ENCODE measurements around the gene BCAM.
"Not testable (repeated sequence)": the region's sequence is repeated elsewhere in the genome, so short reads cannot be mapped to it uniquely, and the experiment has no call there.

Gene BCAM

DNA sequence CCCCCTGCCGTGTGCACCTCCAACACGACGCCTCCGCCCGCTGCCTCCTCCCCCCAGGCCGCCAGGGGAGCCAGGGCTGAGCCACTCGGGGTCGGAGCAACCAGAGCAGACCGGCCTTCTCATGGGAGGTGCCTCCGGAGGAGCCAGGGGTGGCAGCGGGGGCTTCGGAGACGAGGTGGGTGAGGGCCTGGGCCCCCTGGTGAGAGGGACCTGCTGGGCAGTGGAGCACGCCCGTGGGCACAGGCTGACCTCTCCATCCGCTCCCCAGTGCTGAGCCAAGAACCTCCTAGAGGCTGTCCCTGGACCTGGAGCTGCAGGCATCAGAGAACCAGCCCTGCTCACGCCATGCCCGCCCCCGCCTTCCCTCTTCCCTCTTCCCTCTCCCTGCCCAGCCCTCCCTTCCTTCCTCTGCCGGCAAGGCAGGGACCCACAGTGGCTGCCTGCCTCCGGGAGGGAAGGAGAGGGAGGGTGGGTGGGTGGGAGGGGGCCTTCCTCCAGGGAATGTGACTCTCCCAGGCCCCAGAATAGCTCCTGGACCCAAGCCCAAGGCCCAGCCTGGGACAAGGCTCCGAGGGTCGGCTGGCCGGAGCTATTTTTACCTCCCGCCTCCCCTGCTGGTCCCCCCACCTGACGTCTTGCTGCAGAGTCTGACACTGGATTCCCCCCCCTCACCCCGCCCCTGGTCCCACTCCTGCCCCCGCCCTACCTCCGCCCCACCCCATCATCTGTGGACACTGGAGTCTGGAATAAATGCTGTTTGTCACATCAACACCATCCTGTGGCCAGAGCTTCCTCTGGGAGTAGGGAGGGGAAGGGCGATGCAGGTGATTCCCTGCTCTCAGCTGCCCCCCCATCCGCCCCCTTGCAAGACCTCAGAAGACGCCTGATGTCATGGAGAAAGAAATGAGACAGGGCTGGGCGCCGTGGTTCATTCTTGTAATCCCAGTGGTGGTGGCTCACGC is 12.0 kb downstream of the BCAM start:
- intact Hi-C loops (cut with DNase I; ENCODE audit: low total_unique reads), result no loop called here
- TF ChIP-seq, protein P1, sequence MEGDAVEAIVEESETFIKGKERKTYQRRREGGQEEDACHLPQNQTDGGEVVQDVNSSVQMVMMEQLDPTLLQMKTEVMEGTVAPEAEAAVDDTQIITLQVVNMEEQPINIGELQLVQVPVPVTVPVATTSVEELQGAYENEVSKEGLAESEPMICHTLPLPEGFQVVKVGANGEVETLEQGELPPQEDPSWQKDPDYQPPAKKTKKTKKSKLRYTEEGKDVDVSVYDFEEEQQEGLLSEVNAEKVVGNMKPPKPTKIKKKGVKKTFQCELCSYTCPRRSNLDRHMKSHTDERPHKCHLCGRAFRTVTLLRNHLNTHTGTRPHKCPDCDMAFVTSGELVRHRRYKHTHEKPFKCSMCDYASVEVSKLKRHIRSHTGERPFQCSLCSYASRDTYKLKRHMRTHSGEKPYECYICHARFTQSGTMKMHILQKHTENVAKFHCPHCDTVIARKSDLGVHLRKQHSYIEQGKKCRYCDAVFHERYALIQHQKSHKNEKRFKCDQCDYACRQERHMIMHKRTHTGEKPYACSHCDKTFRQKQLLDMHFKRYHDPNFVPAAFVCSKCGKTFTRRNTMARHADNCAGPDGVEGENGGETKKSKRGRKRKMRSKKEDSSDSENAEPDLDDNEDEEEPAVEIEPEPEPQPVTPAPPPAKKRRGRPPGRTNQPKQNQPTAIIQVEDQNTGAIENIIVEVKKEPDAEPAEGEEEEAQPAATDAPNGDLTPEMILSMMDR (IDR thresholded peaks at IDR 0.05), result peak; percentile 28 to 29
- peak; percentile 74 to 96 for DNase-seq
- peak overlapping the region; percentile 82 to 89 for H3K27ac ChIP-seq
- H3K9me3 ChIP-seq, result no peaks in the 10 kb centered on the region
- peaks cover 32 to 48% (median 37%) of the 10 kb centered on the region in 3 donors for H3K36me3 ChIP-seq
- H3K4me3 ChIP-seq, result peak overlapping the region; percentile 27 to 28
- no peaks in the 10 kb centered on the region for H3K27me3 ChIP-seq
- peaks cover 0 to 47% (median 33%) of the 10 kb centered on the region in 4 donors for H3K4me1 ChIP-seq

DNA sequence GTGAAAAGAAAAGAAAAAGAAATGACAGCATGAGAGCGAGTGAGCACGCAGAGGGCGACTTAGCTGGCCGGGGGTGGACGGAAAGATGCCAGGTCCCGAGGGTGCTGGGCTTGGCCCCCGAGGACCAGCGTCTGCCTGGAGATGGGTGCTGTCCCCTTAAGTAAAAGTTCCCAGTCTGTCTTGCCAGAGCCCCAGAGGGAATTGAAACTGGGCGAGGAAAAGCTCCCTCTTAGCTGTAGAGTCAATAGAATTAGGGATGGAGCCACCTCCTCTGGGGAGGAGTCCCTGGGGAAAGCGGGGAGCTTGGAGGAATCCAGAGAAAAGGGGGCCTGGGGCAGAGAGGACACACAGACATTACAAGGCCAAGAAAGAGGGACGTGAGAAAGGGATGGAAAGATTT is 13.3 kb downstream of the BCAM start:
- Histone ChIP-seq H3K36me3 (peaks cover 24 to 35% (median 24%) of the 10 kb centered on the region in 3 donors), H3K4me3 (peak overlapping the region; percentile 18 to 34), H3K9me3 (no peaks in the 10 kb centered on the region), H3K4me1 (peaks cover 0 to 47% (median 33%) of the 10 kb centered on the region in 4 donors), H3K27ac (peak overlapping the region; percentile 82 to 89), H3K27me3 (no peaks in the 10 kb centered on the region)
- intact Hi-C loops (cut with DNase I; ENCODE audit: low total_unique reads), result no loop called here
- TF ChIP-seq, protein P1 (IDR thresholded peaks at IDR 0.05), result no peak
- peak in 1 of 2 donors; percentile 86 for DNase-seq

DNA sequence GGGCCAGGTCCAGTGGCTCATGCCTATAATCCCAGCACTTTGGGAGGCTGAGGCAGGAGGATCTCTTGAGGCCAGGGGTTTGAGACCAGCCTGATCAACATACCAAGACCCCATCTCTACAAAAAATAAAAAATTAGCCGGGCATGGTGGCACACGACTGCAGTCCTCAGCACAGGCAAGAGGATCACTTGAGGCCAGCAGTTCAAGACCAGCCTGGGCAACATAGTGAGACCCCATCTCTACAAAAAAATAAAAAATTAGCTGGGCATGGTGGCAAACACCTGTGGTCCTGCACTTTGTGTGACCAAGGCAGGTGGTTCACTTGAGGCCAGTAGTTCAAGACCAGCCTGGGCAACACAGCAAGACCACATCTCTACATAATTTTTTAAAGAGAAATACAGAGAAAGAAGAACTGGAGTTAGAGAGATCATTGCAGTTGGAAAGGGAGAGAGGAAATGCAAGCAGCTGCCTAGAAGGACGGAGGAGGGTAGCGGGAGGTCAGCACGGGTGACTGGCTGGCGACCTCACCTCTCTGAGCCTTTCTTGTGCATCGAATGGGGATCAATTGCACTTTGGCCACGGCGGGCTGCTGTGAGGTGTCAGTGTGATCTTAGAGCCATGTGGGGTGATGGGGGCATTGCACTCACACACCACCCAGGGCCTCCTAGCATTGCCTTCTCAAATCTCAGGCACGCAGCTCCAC is 13.9 kb downstream of the BCAM start:
- TF ChIP-seq, protein P1 (IDR thresholded peaks at IDR 0.05), result no peak
- DNase-seq, result no peak
- Histone ChIP-seq H3K27ac (peak overlapping the region; percentile 82 to 89), H3K4me3 (no peak overlapping the region), H3K9me3 (no peaks in the 10 kb centered on the region), H3K27me3 (no peaks in the 10 kb centered on the region), H3K4me1 (peaks cover 0 to 47% (median 33%) of the 10 kb centered on the region in 4 donors), H3K36me3 (peaks cover 19 to 29% (median 20%) of the 10 kb centered on the region in 3 donors)
- intact Hi-C loops (cut with DNase I; ENCODE audit: low total_unique reads), result no loop called here

DNA sequence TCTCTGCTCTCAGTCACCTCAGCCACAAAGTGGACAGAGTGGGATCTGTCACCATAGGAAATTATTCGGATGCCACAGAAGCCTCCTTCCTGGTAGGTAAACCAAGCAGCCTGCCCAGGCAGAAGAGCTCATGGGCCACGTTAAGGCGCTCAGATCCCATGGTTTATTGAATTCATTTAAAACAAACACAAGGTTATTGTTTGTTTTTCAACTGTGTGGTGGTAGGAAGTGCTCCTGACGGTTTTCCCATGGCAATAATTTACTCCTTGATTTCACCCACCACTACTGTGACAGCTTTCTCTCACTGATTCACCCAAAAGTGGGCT is 14.4 kb downstream of the BCAM start:
- no peaks in the 10 kb centered on the region for H3K9me3 ChIP-seq
- H3K4me3 ChIP-seq, result no peak overlapping the region
- no peak for DNase-seq
- H3K4me1 ChIP-seq, result peaks cover 0 to 45% (median 33%) of the 10 kb centered on the region in 4 donors
- peak overlapping the region; percentile 82 to 89 for H3K27ac ChIP-seq
- TF ChIP-seq, protein P1 (IDR thresholded peaks at IDR 0.05), result no peak
- H3K36me3 ChIP-seq, result peaks cover 14 to 25% (median 15%) of the 10 kb centered on the region in 3 donors
- intact Hi-C loops (cut with DNase I; ENCODE audit: low total_unique reads), result no loop called here
- H3K27me3 ChIP-seq, result no peaks in the 10 kb centered on the region

DNA sequence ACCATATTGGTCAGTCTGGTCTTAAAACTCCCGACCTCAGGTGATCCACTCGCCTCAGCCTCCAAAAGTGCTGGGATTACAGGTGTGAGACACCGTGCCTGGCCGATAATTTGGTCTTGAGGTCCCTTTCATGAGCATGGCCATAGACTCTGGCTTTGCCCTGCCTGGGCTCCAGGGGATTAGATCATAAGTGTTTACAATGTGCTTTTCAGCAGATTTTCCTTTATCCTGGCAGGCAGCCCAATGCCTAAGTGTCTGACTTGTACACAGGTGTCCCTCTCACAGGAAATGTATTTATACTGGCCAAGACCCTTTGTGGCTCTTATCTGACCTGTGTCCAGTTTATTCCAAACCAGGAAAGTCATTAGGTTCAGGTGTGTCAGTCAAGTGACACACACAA is 15.9 kb downstream of the BCAM start:
- Histone ChIP-seq H3K36me3 (peaks cover 0 to 11% (median under 1%) of the 10 kb centered on the region in 3 donors), H3K27ac (no peak overlapping the region), H3K9me3 (no peaks in the 10 kb centered on the region), H3K27me3 (no peaks in the 10 kb centered on the region), H3K4me1 (peaks cover 0 to 37% (median 23%) of the 10 kb centered on the region in 4 donors), H3K4me3 (no peak overlapping the region)
- intact Hi-C loops (cut with DNase I; ENCODE audit: low total_unique reads), result no loop called here
- DNase-seq, result no peak
- TF ChIP-seq, protein P1 (IDR thresholded peaks at IDR 0.05), result no peak

DNA sequence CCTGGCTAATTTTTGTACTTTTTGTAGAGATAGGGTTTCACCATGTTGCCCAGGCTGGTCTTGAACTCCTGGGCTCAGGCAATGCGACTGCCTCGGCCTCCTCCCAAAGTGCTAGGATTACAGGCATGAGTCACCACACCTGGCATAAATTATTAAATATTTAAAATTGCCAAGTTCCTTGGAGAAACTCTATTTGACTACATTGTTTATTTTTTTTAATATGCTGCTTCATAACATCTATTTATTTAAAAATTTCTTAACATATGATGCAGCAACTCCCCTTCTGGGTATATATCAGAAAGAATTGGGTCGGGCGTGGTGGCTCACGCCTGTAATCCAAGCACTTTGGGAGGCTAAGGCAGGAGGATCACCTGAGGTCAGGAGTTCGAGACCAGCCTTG is 24.0 kb downstream of the BCAM start:
- H3K36me3 ChIP-seq; H3K27me3 ChIP-seq; H3K9me3 ChIP-seq; intact Hi-C loops (cut with DNase I; ENCODE audit: low total_unique reads); H3K27ac ChIP-seq; H3K4me3 ChIP-seq; DNase-seq; H3K4me1 ChIP-seq: not testable (repeated sequence)

DNA sequence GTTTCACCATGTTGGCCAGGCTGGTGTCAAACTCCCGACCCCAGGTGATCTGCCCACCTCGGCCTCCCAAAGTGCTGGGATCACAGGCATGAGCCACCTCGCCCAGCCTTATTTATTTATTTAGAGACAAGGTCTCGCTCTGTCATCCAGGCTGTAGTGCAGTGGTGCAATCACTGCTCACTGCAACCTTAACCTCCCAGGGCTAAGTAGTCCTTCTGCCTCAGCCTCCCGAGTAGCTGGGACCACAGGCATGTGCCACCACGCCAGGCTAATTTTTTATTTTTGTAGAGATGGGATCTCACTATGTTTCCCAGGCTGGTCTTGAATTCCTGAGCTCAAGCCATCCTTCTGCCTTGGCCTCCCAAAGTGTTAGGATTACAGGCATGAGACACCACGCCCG is 25.5 kb downstream of the BCAM start:
- intact Hi-C loops (cut with DNase I; ENCODE audit: low total_unique reads); H3K27ac ChIP-seq; H3K4me3 ChIP-seq; H3K36me3 ChIP-seq; H3K9me3 ChIP-seq; H3K4me1 ChIP-seq; DNase-seq; H3K27me3 ChIP-seq: not testable (repeated sequence)
